ENCODE measurements around the gene THOC7. TPM values are rescaled to one million over a fixed set of nuclear protein-coding genes. Genes with fewer than 3 reads are reported as not detected.
A peak's percentile ranks its signal among the peaks of the same experiment; 100 is the strongest.

THOC7 gene
- polyA plus RNA-seq, 3 donors = 22.2 to 74.8 (median 70.1) TPM

DNA sequence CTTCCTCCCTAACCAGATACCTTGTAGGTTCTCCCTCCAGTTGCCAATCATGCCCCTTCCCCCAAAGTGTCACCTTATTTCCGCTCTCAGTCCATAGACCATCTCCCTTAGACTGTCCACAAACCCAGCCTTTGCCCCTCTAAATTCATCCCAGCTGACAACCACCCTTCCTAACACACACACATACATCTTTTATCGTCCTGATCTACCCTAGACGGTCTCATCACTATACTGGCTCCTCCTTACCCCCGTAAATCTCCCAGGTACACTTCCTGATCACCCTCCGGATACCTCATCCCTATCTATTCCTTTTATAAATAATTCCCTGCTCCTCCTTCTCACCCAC is 828 bp downstream of the THOC7 start:
- peak overlapping the region in 1 of 2 donors; percentile 95 for H3K27ac ChIP-seq (ENCODE audit: low read depth in 1 of 2, low read length in 2 of 2)
- Mint-ChIP-seq H3K4me3 (peak overlapping the region; percentile 92 to 97), H3K27me3 (ENCODE audit: low read depth in 3 of 3) (peaks cover 0 to 3% (median 3%) of the 10 kb centered on the region in 3 donors), H3K27ac (peak overlapping the region; percentile 89 to 96 (median 92)), H3K9me3 (no peaks in the 10 kb centered on the region), H3K36me3 (peaks cover 12 to 21% of the 10 kb centered on the region in 2 donors), H3K4me1 (peaks cover 35% of the 10 kb centered on the region)
- peak overlapping the region; percentile 69 to 93 (median 86) for H3K4me3 ChIP-seq (replicated peaks in 1 of 3; ENCODE audit: low read depth in 2 of 3, low read length in 3 of 3)
- peaks cover 22 to 26% of the 10 kb centered on the region in 2 donors for H3K4me1 ChIP-seq (ENCODE audit: control insufficient read depth in 1 of 2, insufficient read depth in 2 of 2, low read length in 2 of 2)
- H3K9me3 ChIP-seq (replicated peaks in 1 of 2; ENCODE audit: control insufficient read depth in 1 of 2, insufficient read depth in 1 of 2, low read length in 2 of 2) = no peaks in the 10 kb centered on the region
- H3K4me2 ChIP-seq (replicated peaks; ENCODE audit: extremely low read depth, low read length, poor library complexity, severe bottlenecking) = peak overlapping the region; percentile 81
- H4K20me1 ChIP-seq (ENCODE audit: insufficient read depth, low read length) = peaks cover 9% of the 10 kb centered on the region
- H2AFZ ChIP-seq (ENCODE audit: insufficient read depth, low read depth, low read length, poor library complexity, severe bottlenecking) = peak overlapping the region; percentile 99
- DNase-seq = no peak
- peak overlapping the region; percentile 97 for H3K9ac ChIP-seq (ENCODE audit: insufficient read depth, low read length, poor library complexity, severe bottlenecking)
- intact Hi-C loops (cut with micrococcal nuclease) = loop anchor here in 1 of 2 donors (10.0 kb wide), 1 partner anchor 132 kb away; no protein-coding TSS in a partner anchor
- peaks cover 0 to 13% of the 10 kb centered on the region in 2 donors for H3K36me3 ChIP-seq (replicated peaks in 1 of 2; ENCODE audit: control insufficient read depth in 1 of 2, insufficient read depth in 2 of 2, low read length in 2 of 2)
- H3K27me3 ChIP-seq (ENCODE audit: control insufficient read depth in 2 of 2, insufficient read depth in 2 of 2, low read length in 2 of 2) = no peaks in the 10 kb centered on the region
- 24% methylated on average over 5 of the region's 5 CpGs for WGBS (ENCODE audit: insufficient coverage)
- TF ChIP-seq, protein P1, sequence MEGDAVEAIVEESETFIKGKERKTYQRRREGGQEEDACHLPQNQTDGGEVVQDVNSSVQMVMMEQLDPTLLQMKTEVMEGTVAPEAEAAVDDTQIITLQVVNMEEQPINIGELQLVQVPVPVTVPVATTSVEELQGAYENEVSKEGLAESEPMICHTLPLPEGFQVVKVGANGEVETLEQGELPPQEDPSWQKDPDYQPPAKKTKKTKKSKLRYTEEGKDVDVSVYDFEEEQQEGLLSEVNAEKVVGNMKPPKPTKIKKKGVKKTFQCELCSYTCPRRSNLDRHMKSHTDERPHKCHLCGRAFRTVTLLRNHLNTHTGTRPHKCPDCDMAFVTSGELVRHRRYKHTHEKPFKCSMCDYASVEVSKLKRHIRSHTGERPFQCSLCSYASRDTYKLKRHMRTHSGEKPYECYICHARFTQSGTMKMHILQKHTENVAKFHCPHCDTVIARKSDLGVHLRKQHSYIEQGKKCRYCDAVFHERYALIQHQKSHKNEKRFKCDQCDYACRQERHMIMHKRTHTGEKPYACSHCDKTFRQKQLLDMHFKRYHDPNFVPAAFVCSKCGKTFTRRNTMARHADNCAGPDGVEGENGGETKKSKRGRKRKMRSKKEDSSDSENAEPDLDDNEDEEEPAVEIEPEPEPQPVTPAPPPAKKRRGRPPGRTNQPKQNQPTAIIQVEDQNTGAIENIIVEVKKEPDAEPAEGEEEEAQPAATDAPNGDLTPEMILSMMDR (IDR thresholded peaks at IDR 0.05) = no peak
- peaks cover 96% of the 10 kb centered on the region for H3K79me2 ChIP-seq (ENCODE audit: insufficient read depth, low read length)

DNA sequence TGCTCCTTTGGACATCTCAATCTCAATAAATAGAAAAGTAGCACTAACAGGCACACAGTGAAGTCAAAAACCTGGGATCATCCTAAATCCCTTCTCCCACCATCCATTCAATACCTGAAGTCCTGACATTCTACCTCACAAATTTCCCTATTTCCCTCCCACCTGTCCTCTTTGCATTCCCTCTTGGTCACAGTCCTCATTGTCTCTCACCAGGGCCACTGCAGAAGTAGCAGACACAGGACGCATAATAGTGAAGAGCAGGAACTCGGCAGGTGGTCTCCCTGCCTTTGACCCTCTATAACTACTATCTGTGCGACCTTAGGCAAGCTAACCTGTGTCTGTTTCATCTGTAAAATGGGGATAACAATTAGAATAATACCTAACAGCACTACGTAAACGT is 2.3 kb downstream of the THOC7 start:
- TF ChIP-seq, protein P1 (IDR thresholded peaks at IDR 0.05) = no peak
- Histone ChIP-seq H3K4me2 (replicated peaks; ENCODE audit: extremely low read depth, low read length, poor library complexity, severe bottlenecking) (no peak overlapping the region), H3K79me2 (ENCODE audit: insufficient read depth, low read length) (peaks cover 96% of the 10 kb centered on the region), H3K9me3 (replicated peaks in 1 of 2; ENCODE audit: control insufficient read depth in 1 of 2, insufficient read depth in 1 of 2, low read length in 2 of 2) (no peaks in the 10 kb centered on the region), H3K4me1 (ENCODE audit: control insufficient read depth in 1 of 2, insufficient read depth in 2 of 2, low read length in 2 of 2) (peaks cover 22 to 26% of the 10 kb centered on the region in 2 donors), H3K27me3 (ENCODE audit: control insufficient read depth in 2 of 2, insufficient read depth in 2 of 2, low read length in 2 of 2) (no peaks in the 10 kb centered on the region), H3K36me3 (replicated peaks in 1 of 2; ENCODE audit: control insufficient read depth in 1 of 2, insufficient read depth in 2 of 2, low read length in 2 of 2) (peaks cover 0 to 2% of the 10 kb centered on the region in 2 donors), H3K27ac (ENCODE audit: low read depth in 1 of 2, low read length in 2 of 2) (no peak overlapping the region), H3K9ac (ENCODE audit: insufficient read depth, low read length, poor library complexity, severe bottlenecking) (no peak overlapping the region), H3K4me3 (replicated peaks in 1 of 3; ENCODE audit: low read depth in 2 of 3, low read length in 3 of 3) (no peak overlapping the region), H4K20me1 (ENCODE audit: insufficient read depth, low read length) (peaks cover 3% of the 10 kb centered on the region), H2AFZ (ENCODE audit: insufficient read depth, low read depth, low read length, poor library complexity, severe bottlenecking) (no peak overlapping the region)
- WGBS (ENCODE audit: insufficient coverage) = no CpG with 5 or more reads among the region's 5 CpGs
- Mint-ChIP-seq H3K27me3 (ENCODE audit: low read depth in 3 of 3) (peaks cover 0 to 5% (median 3%) of the 10 kb centered on the region in 3 donors), H3K4me3 (no peak overlapping the region), H3K4me1 (peaks cover 32% of the 10 kb centered on the region), H3K9me3 (peaks cover 0 to 2% (median 0%) of the 10 kb centered on the region in 7 donors), H3K27ac (peak overlapping the region in 1 of 7 donors; percentile 23), H3K36me3 (peaks cover under 1 to 8% of the 10 kb centered on the region in 2 donors)
- DNase-seq = no peak
- intact Hi-C loops (cut with micrococcal nuclease) = loop anchor here in 1 of 2 donors (10.0 kb wide), 1 partner anchor 133 kb away; no protein-coding TSS in a partner anchor

Measured in CD14-positive monocyte (primary cell).